IPS-NIHi7 (cell line): ENCODE measurements around the gene CDKAL1.
"Not testable (repeated sequence)": the region's sequence is repeated elsewhere in the genome, so short reads cannot be mapped to it uniquely, and the experiment has no call there.

Source experiments
- DNase-seq: peaks from one replicate; pipeline ENCODE4 v3.0.0; 2012; ENCODE audit warnings: mixed read lengths; ENCODE audit errors: extremely low spot score

CDKAL1 gene

GRCh38 chr6:20594299-20594853 is 60.1 kb downstream of the CDKAL1 start:
- DNase-seq, result not testable (repeated sequence)

GRCh38 chr6:20599302-20600051 is 65.2 kb downstream of the CDKAL1 start:
- no peak for DNase-seq

GRCh38 chr6:20600831-20601230 is 66.6 kb downstream of the CDKAL1 start:
- DNase-seq, result no peak

GRCh38 chr6:20604159-20604558 is 69.9 kb downstream of the CDKAL1 start:
- DNase-seq, result no peak

GRCh38 chr6:20605061-20605460 is 70.8 kb downstream of the CDKAL1 start:
- DNase-seq, result no peak

GRCh38 chr6:20605581-20605980 is 71.3 kb downstream of the CDKAL1 start:
- no peak for DNase-seq

GRCh38 chr6:20606831-20607230 is 72.6 kb downstream of the CDKAL1 start:
- no peak for DNase-seq

GRCh38 chr6:20608356-20608755 is 74.1 kb downstream of the CDKAL1 start:
- no peak for DNase-seq

- DNase-seq, result no peak
These were observed 74.6 kb downstream of the CDKAL1 start for GRCh38 chr6:20608905-20609304.

GRCh38 chr6:20609924-20610323 is 75.7 kb downstream of the CDKAL1 start:
- not testable (repeated sequence) for DNase-seq

- no peak for DNase-seq
These were observed 76.5 kb downstream of the CDKAL1 start for GRCh38 chr6:20610636-20611370.

GRCh38 chr6:20617537-20617936 is 83.3 kb downstream of the CDKAL1 start:
- not testable (repeated sequence) for DNase-seq

GRCh38 chr6:20620043-20620442 is 85.8 kb downstream of the CDKAL1 start:
- no peak for DNase-seq

- no peak for DNase-seq
These were observed 89.5 kb downstream of the CDKAL1 start for GRCh38 chr6:20623761-20624160.

GRCh38 chr6:20626165-20626564 is 91.9 kb downstream of the CDKAL1 start:
- no peak for DNase-seq

GRCh38 chr6:20629509-20629908 is 95.3 kb downstream of the CDKAL1 start:
- no peak for DNase-seq

GRCh38 chr6:20630136-20630535 is 95.9 kb downstream of the CDKAL1 start:
- DNase-seq, result peak; percentile 54

- no peak for DNase-seq
These were observed 96.6 kb downstream of the CDKAL1 start for GRCh38 chr6:20630617-20631548.

GRCh38 chr6:20631549-20631924 is 97.3 kb downstream of the CDKAL1 start:
- DNase-seq, result no peak

GRCh38 chr6:20632696-20633095 is 98.4 kb downstream of the CDKAL1 start:
- no peak for DNase-seq

- DNase-seq, result no peak
These were observed 99.5 kb downstream of the CDKAL1 start for GRCh38 chr6:20633566-20634340.
